ENCODE measurements around the gene KDM4B.

The KDM4B gene

GRCh38 chr19:4984438-4984990, 15.6 kb downstream of the KDM4B start:
- no peak for DNase-seq (ENCODE audit: low read depth in 2 of 2)

DNA sequence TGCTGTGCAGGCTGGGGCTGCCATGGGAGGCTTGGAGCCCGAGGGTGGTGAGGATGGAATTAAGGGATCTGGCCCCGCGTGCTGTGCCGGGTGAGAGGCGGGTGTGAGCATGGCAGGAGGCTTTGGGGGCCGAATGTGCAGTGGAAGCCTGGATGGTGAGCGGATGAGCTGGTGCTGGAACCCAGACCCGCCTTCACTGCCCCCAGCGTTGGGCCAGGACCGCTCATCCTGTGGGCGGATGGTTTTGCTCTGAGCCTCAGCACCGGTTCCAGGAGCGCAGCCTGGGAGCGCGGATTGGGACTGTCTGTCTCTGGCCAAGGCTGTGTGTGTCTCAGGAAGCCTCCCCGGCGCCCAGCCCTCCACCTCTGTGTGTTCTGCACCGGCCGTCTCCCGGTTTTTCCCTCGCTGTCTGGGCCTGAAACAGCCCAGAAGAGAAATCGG, 16.7 kb downstream of the KDM4B start:
- no peak for DNase-seq (ENCODE audit: low read depth in 2 of 2)

DNA sequence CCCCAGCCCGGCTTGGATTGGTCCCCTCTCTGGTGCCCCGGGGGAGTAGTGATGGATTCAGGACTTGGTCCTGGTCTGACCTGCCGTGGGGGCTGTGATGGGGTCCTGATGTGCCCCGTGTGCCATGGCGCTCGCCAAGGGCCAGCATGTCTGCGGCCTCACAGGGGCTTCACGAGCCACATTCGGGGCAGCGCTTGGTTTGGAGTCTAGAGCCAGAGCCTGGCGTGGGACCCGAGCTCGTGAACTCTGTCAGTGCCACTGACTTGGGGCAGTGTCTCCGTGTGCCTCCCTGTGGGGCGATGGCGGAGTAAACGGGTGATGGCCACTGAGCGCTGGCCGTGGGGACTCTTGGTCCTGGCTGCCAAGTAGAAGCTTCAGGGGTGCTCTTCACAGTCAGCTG, 17.1 kb downstream of the KDM4B start:
- DNase-seq (ENCODE audit: low read depth in 2 of 2): no peak

GRCh38 chr19:4986471-4986891, 17.6 kb downstream of the KDM4B start:
- no peak for DNase-seq (ENCODE audit: low read depth in 2 of 2)

DNA sequence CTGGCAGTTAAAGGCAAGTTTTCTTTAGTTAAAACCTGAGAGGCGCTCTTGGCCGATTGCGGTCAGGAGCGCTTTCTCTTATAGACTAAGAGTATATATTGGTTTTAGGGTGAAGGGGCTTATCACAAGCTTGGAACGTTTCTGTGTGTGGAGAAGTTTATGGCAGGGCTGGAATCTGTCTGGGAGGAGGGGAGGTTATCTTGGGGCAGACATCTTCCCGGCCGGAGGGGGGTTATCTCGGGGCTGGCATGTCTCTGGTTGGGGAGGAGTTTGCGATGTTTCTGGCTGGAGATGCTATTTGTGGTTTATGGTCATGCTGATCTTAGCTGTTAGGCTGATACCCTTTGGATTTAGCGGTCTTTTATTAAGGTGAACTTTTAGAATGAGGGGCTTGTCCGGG, 18.3 kb downstream of the KDM4B start:
- no peak for DNase-seq (ENCODE audit: low read depth in 2 of 2)

GRCh38 chr19:4987692-4988370, 18.9 kb downstream of the KDM4B start:
- DNase-seq (ENCODE audit: low read depth in 2 of 2): no peak

DNA sequence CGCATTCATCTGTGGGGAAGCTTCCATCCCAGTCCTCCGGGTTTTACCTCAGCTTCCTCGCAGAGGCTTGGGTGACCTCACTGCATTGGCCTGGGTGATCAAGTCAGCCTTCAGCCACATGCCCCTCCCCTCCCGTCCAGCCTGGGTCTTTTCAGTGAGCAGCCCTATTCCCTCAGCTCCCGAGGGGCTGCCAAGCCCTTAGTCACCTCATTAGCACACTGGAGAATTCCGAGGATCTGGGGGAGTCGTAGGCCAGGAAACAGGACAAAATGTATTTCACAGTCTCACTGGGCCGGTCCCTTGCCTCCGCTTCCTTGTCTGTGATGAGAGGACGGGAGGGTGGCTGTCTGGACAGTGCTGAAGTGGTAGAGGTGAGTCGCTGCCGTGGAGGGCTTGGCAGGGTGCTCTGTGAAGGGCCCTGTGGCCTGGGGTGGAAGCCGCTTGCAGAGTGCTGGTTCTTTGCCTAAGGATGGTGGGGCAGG, 19.9 kb downstream of the KDM4B start:
- DNase-seq (ENCODE audit: low read depth in 2 of 2): no peak

DNA sequence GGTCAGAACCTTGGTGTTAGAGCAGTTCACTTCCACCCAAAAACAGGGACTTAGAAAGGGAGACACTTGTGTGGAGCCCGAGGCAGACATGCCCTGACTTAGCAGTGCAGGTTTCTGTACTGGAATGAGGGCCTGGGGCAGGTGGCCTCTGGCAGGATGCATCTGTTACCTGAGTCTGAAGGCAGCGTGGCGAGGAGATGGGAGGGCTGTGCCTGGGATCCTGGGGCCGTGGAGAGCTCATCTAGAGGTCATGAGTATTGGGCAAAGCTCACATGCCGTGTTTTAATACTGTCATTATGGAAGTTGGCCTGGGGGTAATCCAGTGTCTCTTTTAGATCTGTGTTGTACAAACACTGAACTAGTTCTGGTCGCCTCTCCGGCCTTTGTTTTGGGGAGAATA, 21.4 kb downstream of the KDM4B start:
- DNase-seq (ENCODE audit: low read depth in 2 of 2): no peak

- DNase-seq (ENCODE audit: low read depth in 2 of 2): no peak
Measured at GRCh38 chr19:4991538-4991937, 22.6 kb downstream of the KDM4B start.

GRCh38 chr19:4991996-4992698, 23.2 kb downstream of the KDM4B start:
- no peak for DNase-seq (ENCODE audit: low read depth in 2 of 2)

DNA sequence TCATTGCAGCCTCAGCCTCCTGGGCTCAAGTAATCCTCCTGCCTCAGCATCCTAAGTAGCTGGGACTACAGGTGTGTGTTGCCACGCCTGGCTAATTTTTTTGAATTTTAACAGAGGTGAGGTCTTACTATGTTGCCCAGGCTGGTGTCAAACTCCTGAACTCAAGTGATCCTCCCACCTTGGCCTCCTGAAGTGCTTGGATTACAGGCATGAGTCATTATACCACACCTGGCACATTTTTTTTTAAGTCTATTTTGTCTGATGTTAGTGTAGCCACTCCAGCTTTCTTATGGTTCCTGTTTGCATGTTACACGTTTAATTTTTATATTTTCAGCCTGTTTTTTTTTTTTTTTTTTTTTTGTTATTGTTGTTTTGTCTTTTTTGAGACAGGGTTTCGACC, 24.8 kb downstream of the KDM4B start:
- DNase-seq (ENCODE audit: low read depth in 2 of 2): no peak

DNA sequence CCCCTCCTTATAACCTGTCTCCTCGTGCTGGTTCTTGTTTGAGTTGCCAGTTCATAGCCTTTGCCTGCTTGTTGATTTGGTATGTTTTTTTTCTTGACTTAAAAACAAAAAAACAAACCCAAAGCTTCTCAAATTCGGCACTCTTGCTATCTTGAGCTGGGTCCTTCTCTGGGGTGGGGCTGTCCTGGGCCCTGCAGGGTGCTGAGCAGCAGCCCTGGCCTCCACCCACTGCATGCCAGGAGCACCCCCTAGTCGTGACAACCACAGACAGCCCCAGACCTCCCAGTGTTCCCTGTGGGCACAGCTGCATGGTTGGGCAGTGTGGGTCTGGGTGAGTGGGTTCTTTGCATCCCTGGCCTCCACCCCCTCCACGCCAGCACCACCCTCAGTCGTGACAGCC, 27.8 kb downstream of the KDM4B start:
- DNase-seq (ENCODE audit: low read depth in 2 of 2): no peak

DNA sequence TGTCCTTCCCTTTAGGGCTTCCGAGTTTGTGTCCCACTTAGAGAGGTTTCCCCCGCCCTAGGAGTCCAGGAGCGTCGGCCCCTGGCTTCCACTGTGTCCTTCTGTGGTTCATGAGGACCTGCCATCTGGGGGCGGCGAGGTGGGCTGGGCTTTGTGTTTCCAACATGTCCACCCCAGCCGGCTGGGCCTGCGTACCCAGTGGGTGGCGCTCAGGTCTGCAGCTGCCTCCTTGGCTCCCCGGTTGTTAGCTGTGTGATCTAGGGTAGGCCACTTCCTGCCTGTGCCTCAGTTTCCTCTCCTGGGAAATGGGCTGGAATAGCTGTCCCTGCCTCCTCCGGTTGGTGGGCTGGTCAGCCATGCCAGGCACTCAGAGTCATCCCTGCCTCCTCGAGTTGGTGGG, 28.4 kb downstream of the KDM4B start:
- DNase-seq (ENCODE audit: low read depth in 2 of 2): no peak

DNA sequence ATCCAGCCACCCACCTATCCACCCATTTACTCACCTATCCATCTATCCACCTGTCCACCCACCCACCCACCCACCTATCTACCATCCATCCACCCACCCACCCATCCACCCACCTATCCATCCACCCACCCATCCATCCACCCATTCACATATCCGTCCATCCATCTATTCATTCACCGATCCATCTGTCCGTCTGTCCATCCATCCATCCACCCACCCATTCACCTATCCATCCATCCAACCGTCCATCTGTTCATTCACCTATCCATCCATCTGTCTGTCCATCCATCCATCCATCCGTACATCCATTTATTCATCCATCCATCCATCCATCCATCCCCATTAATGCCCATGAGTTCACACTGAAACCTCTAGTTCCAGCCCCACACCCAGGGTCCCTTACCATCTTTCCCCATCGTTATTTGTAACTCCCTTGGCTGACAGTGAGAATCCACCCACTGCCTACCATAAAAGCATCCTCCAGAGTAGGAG, 31.3 kb downstream of the KDM4B start:
- no peak for DNase-seq (ENCODE audit: low read depth in 2 of 2)

- peak; percentile 26 to 30 for DNase-seq (ENCODE audit: low read depth in 2 of 2)
Measured at GRCh38 chr19:5001615-5002014, 32.7 kb downstream of the KDM4B start.

GRCh38 chr19:5002143-5002542, 33.2 kb downstream of the KDM4B start:
- no peak for DNase-seq (ENCODE audit: low read depth in 2 of 2)

- DNase-seq (ENCODE audit: low read depth in 2 of 2): no peak
Measured at GRCh38 chr19:5003781-5004180, 34.9 kb downstream of the KDM4B start.

GRCh38 chr19:5005096-5005495, 36.2 kb downstream of the KDM4B start:
- no peak for DNase-seq (ENCODE audit: low read depth in 2 of 2)

DNA sequence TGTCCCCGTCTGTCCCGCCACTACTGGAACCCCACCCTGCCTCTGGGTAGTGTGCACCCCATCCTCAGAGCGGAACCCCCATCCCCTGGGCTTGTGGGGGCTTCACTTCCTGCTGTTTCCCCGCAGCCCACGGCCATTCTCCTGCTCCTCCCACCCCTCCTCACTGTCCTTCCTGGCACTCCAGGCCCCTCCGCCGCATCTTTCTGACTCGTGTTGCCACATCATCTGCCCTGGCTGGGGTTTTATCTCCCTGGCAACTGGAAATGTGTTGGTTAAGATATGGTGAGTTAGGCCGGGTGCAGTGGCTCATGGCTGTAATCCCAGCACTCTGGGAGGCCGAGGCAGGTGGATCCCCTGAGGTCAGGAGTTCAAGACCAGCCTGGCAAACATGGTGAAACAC, 37.3 kb downstream of the KDM4B start:
- no peak for DNase-seq (ENCODE audit: low read depth in 2 of 2)

- no peak for DNase-seq (ENCODE audit: low read depth in 2 of 2)
Measured at GRCh38 chr19:5006821-5007220, 37.9 kb downstream of the KDM4B start.

- no peak for DNase-seq (ENCODE audit: low read depth in 2 of 2)
Measured at GRCh38 chr19:5011476-5012238, 42.7 kb downstream of the KDM4B start.

All from stimulated activated CD4-positive, alpha-beta T cell treated with anti-CD3 and anti-CD28 coated beads, Interleukin-4, amount 100 ng/mL, for 48 hours (primary cell).